SIG-M5 treated with dmso at 0.1 percent for 504 hours (cell line): Measurements from ENCODE around the gene UBASH3A.

ENCODE experiments used
- DNase-seq: peaks from one replicate; lab custom pipeline; 2025; ENCODE audit not compliant: unreplicated experiment; lab: John Stamatoyannopoulos, UW

The UBASH3A gene

GRCh38 chr21:42427809-42428419, 24.2 kb downstream of the UBASH3A start:
- DNase-seq, result no peak

DNA sequence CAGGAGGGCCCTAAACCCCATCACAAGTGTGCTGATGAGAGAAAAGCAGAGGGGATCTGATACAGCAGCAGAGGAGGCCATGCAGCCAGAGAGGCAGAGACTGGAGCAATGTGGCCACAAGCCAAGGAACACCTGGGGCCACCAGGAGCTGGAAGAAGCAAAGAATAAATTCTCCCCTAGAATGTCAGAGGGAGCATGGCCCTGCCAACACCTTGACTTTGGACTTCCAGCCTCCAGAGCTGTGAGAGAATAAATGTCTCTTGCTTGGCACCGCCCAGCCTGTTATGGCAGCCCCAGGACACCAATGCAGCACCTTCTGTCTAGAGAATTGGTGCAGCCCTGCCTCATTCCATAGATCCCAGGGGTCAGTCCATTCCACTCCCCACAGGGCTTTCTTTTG, 25.3 kb downstream of the UBASH3A start:
- no peak for DNase-seq

DNA sequence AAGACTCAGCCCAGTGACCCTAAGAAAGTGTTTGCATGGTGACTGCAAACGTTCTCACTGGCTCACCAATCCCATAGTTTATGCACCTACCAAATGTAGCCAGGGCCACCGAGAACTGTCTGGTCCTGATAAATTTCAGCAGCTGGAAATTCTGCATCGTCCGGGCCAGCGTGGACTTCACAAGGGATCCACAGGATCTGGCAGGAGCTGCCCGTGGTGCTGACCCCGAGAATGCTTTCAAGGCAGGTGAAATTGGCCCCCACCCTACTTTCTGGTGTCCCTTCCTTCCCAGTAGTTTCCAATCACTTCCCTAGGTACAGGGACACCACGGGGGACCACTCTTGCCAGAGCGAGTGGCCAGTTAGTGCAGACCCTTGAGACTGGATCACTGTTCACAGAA, 26.2 kb downstream of the UBASH3A start:
- no peak for DNase-seq

DNA sequence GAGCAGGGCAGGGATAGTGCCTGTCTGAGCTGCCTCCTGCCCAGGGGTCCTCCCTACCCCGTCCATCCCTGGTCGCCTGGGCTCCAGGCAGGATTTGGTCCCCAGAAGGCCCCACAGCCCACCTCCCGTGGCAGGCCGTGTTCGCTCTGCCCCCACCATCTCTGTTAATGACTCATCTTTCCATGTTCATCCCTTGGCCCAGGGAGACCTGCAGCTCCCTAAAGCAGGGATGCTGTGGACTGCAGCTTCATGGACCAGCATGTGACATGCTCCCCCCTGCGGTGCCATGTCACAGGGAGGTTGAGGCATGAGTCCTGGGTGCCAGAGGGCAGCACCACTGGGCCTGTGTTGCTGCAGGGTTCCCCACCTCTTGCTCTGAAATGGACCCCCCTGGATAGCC, 26.8 kb downstream of the UBASH3A start:
- DNase-seq, result no peak

- DNase-seq, result no peak
Observed at GRCh38 chr21:42431196-42431595, 27.5 kb downstream of the UBASH3A start.

DNA sequence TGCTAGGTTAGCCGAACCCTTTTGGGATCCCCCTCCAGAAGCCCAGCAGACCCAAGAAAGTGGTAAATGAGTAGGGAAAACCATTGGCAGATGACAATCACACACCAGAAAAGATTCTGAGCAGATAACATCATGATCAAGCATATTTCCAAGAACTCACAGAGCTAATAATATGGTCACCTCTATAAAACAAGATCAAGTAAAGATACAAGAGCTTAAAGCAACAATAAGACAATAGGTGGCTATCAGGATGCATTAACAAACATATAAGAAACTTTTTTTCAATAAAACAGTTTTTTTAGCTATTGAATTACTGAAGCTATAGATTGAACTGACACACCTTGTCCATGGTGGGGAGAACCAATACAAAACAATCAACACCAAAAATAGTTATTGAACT, 29.0 kb downstream of the UBASH3A start:
- DNase-seq, result no peak

DNA sequence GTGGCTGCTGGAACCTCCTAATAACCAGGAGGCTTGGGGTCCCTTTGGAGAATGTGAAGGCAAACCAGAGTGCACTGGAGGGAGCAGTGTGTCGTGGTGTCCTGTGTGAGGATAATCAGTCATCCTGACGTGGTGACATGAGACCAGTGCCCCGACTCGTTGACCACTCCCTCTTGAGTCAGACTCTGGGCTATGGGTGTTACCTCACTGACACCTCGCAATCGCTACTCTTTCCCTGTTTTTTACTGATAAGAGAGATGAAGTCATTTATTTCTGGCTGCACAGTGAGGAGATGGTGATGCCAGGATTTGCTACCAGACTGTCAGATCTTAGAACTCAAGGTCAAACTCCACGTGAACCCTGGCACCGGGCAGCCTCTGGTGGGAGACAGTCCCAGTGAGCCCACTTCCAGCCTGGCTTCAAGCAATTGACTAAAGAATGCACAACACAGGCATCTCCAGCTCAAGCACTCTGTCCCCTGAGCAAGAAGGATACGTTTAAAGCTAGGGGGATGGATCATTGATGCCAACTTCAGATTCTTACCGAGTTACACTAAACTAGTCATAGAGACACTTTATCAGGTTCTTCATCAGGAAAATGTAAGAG, 30.3 kb downstream of the UBASH3A start:
- DNase-seq, result no peak

GRCh38 chr21:42434884-42435283, 31.2 kb downstream of the UBASH3A start:
- no peak for DNase-seq

GRCh38 chr21:42435401-42435800, 31.7 kb downstream of the UBASH3A start:
- DNase-seq, result no peak

- no peak for DNase-seq
Observed at GRCh38 chr21:42435833-42436232, 32.1 kb downstream of the UBASH3A start.

DNA sequence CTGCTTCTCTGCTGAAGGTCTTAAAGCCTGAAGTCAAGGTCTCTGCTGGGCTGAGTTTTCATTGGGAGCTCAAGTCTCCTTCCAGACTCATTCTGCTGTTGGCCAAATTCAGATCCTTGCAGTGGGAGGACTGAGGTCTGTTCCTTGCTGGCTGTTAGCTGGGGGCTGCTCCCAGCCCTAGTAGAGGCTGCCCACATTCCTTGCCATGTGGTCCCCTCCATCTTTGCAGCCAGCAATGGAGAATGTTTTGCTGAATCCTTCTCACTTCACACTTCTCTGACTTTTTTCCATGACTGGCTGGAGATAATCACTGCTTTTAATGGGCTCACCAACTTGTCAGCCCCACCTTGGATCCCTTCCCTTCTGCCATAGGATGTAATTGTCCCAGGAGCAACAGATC, 33.2 kb downstream of the UBASH3A start:
- DNase-seq, result no peak

GRCh38 chr21:42437786-42438185, 34.1 kb downstream of the UBASH3A start:
- no peak for DNase-seq

GRCh38 chr21:42438316-42439205, 34.9 kb downstream of the UBASH3A start:
- DNase-seq, result no peak

GRCh38 chr21:42439284-42440186, 35.8 kb downstream of the UBASH3A start:
- no peak for DNase-seq

GRCh38 chr21:42440187-42440792, 36.6 kb downstream of the UBASH3A start:
- no peak for DNase-seq

GRCh38 chr21:42441963-42442362, 38.3 kb downstream of the UBASH3A start:
- DNase-seq, result no peak

- DNase-seq, result no peak
Observed at GRCh38 chr21:42443181-42443785, 39.6 kb downstream of the UBASH3A start.

DNA sequence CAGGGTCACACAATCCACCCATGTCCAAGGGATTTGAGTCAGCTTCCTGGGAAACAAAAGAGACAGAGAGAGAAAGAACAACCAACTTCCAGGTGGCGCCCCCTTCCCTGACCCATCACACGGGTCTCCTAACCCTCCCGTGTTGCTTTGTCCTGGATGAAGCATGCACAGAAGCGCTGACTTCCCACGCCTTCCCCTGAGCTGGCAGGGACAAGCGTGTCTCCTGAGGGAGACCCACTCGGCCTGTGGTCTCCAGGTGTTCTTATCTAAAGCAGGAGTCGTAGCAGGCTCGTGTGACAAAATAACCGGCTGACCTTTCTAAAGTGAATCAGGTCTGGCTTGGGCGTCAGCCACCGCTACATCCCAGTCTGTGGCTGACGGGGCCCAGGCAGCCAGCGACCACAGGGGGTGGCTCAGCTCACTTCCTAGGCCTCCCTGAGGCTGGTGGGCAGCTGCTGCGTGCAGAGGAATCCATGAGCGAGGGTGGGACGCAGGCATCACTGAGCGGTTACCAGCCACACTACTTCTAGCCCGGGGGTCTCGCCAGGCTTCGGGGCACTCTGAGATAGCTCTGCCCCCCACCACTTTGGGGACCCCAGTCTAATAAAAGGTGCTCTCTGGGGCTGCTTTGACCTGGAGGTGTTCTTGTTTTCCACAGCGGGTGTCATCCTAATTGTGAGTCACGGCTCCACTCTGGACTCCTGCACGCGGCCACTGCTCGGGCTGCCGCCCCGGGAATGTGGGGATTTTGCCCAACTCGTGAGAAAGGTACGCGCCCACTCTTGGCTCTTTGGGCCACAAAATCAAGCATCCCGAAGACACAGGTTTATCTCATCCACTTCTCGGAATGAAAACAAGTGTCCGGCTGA, 40.4 kb downstream of the UBASH3A start:
- no peak for DNase-seq

DNA sequence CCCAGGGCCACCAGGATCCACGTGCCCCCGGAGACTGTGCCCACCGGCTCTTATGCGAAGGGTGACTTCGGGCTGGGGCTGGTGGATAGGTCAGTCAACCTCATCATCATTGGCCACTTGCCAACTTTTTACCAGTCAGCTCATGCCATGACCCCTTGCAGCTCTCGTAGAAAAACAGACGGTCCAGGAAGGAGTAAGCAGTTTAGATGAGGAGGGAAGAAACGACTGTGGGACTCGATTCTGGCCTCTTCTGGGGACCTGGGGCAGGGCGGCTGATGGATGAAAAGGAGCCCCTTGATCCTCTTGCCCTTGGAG, 41.0 kb downstream of the UBASH3A start:
- DNase-seq, result no peak

GRCh38 chr21:42445311-42445710, 41.6 kb downstream of the UBASH3A start:
- DNase-seq, result no peak
